NCI-H1105 treated with DMSO at 0.1 percent for 48 hours (cell line): ENCODE results near the gene SNRPB.
A peak's percentile ranks its signal among the peaks of the same experiment; 100 is the strongest.
"Not testable (repeated sequence)": the region's sequence is repeated elsewhere in the genome, so short reads cannot be mapped to it uniquely, and the experiment has no call there.

Source experiments
- DNase-seq: peaks from one replicate; lab custom pipeline; 2025; lab: John Stamatoyannopoulos, UW

Gene SNRPB

DNA sequence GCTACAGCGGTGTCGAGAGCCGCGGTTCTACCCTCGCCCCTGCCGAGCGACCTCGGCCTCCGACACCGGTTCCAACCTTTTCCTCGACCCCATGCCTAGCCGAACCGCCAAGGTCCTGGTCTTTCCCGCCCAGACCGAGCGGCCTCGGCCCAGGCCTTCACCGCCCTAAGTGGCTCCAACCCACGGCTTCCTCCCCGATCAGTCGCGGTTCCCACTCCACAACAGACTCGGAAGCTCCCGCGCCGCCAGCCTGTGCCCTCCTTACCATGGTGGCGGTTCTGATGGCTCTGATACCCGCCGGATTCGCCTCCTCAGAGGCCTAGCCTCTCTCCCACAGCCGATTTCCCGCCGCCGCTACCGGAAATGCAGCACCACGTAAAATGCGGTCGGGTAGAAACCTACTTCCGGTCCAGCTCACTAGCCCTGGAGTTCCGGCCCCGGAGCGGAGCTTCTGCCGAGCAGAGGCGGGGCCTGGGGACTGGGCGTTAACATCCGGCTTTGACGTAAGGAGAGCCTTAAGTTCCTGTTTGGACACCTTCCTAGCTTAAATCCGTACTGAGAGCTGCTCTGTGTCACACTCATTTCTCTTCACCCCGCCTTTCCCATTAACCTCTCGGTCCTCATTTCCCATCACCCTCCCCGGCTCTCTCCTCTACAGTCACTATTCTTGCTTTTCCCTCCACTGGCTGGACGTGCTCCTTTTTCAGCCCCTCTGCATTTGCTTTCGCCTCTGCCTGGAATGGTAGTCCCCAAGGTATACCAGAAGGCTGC is at the start of gene SNRPB:
Gene SNRPB, minus strand, starts transcription at position 367 of the 771 bp plus-strand sequence. Its CDS starts 99 bp downstream, at position 268.
- peak; percentile 99 for DNase-seq

DNA sequence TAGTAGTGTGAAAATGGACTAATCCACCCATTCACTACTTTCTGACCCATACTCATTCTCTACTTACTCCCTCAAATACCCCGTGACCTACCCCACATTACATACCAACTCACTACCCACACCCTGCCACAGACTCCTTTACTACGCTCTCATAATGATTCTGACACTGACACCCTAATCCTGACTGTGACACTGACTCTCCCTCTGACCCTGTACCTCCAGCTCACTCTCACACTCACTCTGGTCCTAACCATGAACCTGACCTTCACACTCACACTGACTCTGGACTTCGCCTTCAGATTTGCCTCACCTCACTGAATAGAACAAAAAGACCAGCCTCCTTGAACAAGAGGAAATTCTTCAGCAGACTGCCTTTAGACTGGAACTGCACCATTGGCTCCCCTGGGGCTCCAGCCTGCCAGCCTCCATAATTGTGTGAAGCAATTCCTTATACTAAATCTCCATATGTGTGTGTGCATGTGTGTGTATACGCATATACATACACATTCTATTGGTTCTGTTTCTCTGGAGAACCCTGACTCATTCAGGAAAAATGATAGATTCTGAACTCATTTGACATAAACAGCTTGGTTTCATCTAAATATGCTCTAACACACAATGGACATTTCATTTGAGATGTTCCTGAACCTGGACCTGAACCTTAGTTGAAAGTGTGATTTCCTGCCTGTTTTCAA is 48.7 kb upstream of the SNRPB start:
- no peak for DNase-seq

DNA sequence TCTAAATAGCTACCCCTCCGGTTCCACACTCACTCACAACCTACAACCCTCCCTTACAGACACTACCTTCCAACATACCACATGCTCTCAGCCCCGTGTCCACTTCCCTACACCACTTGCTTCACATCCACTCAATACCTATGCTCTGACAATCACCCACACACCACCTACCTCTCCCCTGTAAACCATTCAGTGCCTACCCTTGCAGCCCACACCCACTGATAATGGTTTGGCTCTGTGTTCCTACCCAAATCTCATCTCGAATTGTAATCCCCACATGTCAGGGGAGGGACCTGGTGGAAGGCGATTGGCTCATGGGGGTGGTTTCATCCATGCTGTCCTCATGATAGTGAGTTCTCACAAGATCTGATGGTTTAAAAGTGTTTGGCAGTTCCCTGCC is 48.0 kb upstream of the SNRPB start:
- DNase-seq: no peak

DNA sequence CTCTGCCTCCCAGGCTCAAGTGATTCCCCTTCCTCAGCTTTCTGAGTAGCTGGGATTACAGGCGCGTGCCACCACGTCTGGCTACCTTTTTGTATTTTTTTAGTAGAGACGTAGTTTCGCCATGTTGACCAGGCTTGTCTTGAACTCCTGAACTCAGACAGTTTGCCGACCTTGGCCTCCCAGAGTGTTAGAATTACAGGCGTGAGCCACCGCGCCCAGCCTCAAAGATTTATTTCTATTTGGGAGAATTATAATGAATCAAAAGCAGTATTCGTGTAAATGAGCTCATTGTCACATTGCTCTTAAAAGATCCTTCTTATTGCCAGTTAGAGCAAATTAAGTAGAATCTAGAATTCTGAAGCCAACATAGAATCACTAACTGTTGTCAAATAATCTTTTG is 47.5 kb upstream of the SNRPB start:
- no peak for DNase-seq

DNA sequence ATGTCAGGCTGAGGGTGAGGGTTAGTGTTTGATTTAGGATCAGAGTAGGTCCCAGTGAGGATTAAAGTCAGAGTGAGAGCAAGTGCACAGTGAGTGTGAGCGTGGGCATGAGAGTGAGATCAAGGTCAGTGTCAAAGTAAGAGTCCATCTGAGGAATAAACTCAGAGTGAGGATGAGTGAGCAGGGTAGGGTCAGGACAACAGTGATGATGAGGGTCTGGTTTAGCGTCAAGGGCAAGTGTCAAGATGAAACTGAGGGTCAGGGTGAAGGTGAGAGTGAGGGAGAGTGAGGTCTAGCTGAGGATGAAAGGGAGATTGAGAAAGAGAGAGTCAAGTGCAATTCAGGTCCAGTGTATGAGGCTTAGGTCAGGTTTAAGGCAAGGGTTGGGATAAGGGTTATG is 45.8 kb upstream of the SNRPB start:
- no peak for DNase-seq

DNA sequence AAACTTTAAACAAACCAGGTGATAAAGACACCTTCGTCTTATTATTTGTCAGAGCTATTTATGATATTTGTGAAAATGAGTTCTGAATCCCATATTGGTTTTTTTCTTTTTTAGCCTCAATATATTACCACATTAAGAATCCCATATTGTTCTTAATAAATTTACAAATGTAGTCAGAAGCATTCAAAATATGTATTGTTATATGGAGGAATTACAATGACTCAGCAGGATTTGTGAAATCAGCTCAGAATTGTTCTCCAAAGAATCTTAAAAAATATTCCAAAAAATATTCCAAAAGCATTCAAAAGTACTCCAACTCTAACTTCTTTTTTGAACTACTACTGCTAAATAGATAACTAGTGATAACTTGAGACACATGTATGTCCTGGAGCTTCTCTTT is 44.6 kb upstream of the SNRPB start:
- no peak for DNase-seq

DNA sequence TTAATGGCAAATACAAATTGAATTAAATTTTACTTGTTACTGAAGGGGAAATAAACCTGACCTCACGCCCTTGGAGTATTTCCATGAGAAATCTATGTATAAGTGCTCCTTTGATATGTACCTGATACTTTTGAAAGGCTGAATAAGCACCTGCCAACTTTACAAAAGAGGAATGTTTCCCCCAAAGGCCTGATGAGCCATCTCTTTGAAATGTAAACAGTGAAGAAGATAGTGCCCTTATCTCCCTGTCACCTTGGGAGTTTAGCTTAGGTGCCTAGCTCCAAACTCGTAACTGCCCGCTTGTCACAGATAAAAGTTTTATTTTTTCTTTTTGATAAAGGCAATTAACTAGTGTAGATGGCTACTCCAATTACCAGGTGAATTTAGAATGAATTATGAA is 39.2 kb upstream of the SNRPB start:
- DNase-seq: no peak

DNA sequence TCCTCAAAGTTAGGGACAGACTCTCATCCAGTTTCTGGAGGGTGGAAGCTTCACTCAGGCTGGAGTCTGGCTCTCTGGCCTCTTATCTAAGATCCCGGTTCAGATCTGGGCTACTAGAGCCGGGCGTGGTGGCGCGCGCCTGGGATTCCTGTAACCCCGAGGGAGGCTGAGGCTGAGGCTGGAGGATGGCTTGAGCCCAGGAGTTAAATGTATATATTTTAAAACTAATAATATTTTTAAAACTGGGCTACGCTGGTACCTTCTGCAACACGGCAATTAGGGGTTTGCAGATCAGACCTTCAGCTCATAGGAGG is 38.8 kb upstream of the SNRPB start:
- no peak for DNase-seq

DNA sequence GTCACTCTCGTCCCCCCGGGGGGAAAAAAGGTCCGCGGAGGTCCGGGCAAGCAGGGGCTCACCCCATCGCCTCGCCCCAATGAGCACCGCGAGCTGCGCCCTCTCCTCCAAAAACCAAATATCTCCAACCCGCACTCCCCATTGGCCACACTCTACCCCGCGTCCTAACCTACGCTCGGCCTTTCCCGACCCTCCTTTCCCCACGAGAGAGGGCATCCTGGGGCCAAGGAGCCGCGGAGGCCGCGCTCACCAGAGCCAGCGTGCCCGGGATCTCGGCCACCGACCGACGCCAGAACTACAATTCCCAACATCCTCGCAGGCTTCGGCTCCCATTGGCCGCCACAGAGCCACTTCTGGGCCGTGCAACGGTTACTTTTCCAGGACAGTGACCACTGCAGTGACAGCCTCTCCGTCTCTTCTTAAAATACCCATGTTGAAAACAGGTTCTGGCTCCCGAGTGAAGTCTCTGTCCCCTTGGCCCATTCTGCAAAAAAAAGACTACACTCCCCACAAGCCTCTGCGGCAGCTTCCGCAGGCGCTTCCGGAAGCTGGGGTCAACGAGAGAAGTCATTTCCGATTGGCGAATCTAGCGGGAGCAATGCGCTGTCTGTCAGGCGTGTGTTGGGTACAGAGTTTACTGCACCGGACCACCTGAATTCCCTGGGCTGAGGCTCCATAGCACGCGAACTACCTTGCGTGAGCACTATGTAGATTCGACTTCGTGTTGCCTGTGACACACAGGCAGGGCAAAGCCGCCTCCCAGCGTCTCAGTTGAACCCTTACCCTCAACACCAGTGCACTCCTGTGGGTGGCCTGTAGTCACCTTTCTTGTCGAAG is 38.3 kb upstream of the SNRPB start, which contains the start of gene ZNF343:
Gene ZNF343, minus strand, starts transcription at position 285 of the 837 bp plus-strand sequence. CDS start 15,020 bp downstream, outside the sequence.
- peak; percentile 75 for DNase-seq

DNA sequence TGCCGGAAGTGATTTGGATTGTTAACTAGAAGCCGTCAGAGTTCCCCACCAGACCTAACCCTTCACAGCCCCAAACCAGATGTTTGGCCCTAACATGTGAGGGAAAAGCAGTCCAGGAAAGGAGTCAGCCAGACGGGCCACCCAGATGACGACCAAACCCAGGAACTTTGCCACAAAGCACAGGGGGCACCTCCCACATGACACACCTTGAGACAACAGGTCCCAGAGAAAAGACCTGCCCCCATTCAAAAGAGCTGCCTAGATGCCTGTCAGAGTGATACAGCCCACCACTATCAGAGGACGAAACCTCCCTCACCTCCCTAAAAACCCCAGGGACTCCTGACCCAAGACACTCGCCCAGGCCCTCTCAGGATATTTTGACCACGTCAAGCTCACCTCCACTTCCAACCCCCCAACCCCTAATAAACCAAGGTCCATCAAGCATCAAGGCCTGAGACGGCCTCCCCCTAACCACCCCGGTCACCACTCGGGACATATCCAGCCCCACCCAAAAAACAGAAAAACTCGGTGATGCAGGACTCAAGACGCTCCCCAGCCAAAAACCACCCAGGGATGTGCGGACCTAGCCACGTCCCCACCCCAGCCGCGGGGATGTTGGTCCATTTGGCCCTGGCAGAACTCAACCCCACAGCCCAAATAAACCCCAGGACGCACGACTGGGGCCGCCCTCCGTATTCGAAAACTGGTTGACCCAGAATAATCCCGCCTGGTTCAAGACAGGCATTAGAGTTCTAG is 37.5 kb upstream of the SNRPB start:
- DNase-seq: no peak

DNA sequence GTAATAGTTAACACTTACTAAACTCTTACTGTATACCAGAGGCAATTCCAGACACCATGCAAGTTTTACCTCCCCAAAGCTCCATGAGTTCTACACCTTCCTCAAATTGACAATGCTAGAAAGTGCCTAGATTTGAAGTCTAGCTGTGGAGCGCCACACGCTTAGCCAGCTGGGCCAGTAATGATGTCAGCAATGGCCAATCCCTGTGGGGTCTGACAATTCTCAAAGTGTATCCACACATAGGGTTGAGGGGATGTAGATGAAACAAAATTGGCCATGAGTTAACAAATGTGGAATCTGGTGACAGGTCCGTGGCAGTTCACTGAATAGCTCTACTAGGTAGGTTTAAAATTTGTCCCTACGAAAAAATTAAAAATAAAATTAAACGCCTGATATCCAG is 36.9 kb upstream of the SNRPB start:
- no peak for DNase-seq

DNA sequence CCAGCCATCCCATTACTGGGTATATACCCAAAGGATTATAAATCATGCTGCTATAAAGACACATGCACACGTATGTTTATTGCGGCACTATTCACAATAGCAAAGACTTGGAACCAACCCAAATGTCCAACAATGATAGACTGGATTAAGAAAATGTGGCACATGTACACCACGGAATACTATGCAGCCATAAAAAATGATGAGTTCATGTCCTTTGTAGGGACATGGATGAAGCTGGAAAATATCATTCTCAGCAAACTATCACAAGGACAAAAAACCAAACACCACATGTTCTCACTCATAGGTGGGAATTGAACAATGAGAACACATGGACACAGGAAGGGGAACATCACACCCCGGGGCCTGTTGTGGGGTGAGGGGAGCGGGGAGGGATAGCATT is 35.8 kb upstream of the SNRPB start:
- not testable (repeated sequence) for DNase-seq

DNA sequence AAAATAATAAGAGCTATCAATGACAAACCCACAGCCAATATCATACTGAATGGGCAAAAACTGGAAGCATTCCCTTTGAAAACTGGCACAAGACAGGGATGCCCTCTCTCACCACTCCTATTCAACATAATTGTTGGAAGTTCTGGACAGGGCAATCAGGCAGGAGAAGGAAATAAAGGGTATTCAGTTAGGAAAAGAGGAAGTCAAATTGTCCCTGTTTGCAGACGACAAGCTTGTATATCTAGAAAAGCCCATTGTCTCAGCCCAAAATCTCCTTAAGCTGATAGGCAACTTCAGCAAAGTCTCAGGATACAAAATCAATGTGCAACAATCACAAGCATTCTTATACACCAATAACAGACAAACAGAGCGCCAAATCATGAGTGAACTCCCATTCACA is 34.2 kb upstream of the SNRPB start:
- not testable (repeated sequence) for DNase-seq

DNA sequence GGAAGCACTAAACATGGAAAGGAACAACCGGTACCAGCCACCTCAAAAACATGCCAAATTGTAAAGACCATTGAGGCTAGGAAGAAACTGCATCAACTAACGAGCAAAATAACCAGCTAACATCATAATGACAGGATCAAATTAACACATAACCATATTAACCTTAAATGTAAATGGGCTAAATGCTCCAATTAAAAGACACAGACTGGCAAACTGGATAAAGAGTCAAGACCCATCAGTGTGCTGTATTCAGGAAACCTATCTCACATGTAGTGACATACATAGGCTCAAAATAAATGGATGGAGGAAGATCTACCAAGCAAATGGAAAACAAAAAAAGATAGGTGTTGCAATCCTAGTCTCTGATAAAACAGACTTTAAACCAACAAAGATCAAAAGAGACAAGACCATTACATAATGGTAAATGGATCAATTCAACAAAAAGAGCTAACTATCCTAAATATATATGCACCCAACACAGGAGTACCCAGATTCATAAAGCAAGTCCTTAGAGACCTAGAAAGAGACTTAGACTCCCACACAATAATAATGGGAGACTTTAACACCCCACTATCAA is 32.3 kb upstream of the SNRPB start:
- DNase-seq: not testable (repeated sequence)

DNA sequence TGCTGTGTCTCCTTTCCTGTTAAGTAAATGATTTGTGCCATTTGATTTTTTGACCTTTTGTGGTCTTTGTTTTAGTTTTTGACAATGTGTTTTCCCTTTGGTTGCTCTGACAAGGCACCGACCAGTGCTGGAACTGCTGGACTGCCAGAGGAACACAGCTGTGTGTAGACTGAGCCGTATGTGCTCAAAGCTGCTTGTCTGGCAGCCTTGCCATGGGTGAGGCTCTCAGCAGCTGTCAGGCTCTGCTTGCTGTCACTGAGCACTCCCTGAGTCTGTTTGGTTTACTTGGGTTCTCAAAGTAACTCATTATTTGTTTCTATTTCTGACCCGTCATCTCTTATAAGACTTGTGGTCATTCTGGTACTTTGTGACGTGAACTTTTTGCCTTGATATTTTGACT is 15.1 kb upstream of the SNRPB start:
- DNase-seq: no peak

DNA sequence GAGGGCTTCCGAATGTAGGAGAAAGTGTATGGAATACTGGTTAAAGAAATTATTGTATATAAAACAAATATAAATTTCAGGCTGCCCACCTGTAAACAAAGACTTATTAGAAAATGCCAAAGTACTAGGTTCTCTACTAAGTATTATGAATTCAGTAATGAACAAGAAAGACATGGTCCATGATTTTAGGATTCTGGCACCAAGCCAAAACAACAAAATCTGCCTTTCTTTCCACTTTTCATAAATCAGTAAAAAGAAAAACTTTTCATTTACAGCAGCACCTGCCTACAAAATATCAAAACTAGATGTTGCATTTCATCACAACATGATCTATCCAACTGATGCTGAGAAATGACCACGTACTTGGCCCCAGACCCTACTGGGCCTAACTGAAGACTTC is 14.5 kb upstream of the SNRPB start:
- no peak for DNase-seq

DNA sequence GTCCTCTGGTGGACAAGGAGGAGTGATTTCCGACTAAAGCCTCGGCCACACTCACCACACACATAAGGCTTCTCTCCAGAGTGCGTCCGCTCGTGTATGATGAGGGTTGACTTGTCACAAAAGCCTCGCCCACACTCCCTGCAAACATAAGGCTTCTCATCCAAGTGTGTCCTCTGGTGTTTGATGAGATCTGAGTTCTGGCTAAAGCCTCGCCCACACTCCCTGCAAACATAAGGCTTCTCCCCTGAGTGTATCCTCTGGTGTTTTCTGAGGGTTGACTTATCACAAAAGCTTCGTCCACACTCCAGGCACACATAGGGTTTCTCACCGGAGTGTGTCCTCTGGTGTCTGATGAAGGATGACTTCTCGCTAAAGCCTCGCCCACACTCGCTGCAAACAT is 12.9 kb upstream of the SNRPB start:
- no peak for DNase-seq

DNA sequence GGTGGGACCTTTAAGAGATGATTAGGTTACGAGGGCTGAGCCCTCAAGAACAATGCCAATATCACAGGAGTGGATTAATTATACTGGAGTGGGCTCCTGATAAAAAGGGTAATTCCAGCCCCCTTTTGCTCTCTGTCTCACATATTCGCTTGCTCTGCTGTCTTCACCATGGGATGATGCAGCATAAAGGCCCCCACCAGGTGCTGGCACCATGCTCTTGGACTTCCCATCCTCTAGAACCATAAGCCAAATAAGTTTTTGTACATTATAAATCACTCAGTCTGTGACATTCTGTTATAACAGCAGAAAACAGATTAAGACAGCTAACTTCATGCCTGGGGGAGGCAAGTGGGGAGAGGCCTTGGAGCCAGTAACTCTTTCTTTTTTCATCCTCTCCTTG is 9.8 kb upstream of the SNRPB start:
- DNase-seq: no peak

DNA sequence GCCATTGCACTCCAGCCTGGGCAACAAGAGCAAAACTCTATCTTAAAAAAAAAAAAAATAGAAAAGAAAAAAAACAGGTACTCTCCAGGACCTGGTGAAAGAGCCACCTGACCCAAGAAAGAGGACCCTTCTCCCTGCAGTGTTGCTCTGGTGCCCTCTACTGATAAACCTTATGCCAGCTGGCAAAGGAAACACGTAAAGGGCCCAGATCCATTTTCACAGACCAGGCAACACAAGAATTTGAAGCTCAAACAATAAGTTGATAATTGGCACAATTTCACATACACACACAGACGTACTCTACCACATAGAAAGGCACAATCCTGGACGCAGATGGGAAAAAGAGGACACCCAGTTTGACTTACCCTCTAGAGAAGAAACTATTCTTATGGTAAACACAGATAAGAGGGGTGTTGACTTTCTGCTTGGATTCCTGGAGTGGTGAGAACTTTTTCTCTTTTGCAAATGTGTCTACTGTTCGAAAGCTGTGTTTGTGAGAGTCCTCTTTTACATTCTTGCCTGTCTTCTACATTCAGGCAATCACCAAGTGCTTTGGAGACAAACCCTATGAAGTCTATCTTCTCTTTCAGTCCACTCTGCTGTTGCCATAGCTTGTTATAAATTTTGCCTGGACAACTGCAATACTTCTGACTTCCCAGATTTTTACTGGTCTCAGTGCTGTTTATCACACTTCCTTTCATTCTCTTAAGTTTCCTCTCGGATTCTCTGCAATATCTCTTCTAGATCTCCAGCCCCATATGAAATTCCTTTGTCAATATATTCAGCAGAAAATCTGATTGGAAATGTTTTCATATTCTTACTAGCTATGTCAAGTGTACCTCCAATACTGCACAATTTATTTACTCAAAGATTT is 6.4 kb upstream of the SNRPB start:
- DNase-seq: no peak

DNA sequence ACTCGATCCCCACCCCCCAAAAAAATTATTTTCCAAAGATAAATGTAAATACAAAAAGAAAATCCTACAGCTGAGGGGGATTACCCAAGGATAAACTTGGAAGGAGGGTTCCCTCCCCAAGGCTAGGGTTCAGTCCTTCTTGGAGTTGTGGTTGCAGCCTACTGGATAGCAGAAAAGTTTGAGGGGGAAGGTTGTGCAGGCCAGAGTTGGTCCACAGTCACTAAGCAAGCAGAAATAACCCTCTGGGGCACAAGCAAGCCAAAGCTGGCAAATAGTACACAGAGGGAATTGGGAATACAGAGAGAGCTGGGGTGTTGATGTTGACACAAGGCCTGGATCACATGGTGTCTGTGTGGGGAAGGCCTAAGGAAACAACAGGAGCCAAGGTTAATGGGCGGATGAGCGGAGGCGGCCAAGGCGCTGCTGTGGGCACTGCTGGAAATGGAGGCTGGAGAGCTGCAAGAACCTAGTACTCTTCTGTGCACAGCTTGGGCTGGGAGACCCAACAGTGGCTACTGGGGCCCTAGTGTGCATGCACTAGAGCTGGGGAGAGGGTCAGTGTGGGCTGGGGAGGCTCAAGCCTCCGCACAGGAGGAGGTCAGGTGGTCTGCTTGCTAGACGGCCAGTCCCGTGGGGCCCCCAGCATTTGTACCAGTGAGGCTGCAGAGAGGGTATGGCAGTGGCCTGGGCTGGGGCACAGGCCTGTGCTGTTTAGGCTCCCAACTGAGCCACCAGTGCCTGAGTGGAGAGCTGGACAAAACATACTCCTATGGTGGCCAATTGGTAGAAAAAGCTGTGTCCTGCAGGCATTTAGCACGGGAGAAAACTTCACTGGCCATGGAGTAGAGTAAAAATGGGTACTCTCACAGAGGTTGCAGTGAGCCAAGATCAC is 5.5 kb upstream of the SNRPB start:
- no peak for DNase-seq
